ENCODE results near the gene DNAH17.

DNA sequence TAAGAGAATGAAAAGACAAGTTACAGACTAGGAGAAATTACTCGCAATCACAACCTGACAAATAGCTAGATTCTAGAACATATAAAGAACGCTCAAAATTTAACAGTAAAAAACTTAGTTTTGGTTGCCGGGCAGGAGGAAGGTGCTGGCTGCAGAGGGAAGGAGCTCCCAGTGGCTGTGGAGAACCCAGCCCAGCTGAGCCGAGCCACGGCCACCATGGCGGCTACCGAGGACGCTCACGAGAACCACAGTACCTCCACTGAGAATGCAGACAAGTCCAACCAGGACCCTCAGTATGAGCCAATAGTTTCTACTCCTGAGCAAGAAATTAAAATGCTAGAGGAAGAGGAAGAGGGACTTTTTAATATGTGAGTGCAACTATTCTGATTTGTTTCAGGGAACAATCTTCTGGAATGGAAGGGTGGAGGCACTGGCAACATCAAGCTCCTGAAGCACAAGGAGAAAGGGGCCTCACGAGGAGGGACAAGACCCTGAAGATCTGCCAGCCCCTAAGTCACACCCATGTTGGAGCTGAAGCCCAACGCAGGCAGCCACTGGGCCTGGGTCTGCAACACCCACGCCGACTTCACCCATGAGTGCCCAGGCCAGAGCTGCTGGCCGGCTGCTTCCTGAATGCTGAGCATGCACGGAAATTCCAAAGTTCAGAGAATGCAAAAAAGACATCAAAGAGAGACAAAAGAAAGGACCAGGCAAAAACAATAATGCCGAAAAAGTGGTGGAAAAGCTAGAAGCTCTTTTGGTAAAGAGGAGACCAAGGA is 55.0 kb downstream of the DNAH17 start:
- TF ChIP-seq, protein P1, sequence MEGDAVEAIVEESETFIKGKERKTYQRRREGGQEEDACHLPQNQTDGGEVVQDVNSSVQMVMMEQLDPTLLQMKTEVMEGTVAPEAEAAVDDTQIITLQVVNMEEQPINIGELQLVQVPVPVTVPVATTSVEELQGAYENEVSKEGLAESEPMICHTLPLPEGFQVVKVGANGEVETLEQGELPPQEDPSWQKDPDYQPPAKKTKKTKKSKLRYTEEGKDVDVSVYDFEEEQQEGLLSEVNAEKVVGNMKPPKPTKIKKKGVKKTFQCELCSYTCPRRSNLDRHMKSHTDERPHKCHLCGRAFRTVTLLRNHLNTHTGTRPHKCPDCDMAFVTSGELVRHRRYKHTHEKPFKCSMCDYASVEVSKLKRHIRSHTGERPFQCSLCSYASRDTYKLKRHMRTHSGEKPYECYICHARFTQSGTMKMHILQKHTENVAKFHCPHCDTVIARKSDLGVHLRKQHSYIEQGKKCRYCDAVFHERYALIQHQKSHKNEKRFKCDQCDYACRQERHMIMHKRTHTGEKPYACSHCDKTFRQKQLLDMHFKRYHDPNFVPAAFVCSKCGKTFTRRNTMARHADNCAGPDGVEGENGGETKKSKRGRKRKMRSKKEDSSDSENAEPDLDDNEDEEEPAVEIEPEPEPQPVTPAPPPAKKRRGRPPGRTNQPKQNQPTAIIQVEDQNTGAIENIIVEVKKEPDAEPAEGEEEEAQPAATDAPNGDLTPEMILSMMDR (IDR thresholded peaks at IDR 0.05) = no peak
- TF ChIP-seq ZFX (IDR thresholded peaks at IDR 0.05; ENCODE audit: borderline replicate concordance) = no peak

All from 22Rv1 (cell line).